OCI-LY7 (cell line): ENCODE data around the gene TUBA1A. TPM values are rescaled to one million over a fixed set of nuclear protein-coding genes. Genes with fewer than 3 reads are reported as not detected.

Experiments used
- Bru-seq: library from RNA; stranded (reverse); fragments of 400-500 nt; gene quantifications from one replicate; lab custom pipeline; 2021; lab: Mats Ljungman, UMichigan
- BruChase-seq, 2 experiments: library from RNA; stranded (reverse); fragments of 400-500 nt; gene quantifications; one replicate each; lab custom pipeline; 2021; lab: Mats Ljungman, UMichigan
- BruUV-seq: library from RNA; stranded (reverse); fragments of 400-500 nt; replicated peaks from 2 replicates; lab custom pipeline; 2021; lab: Mats Ljungman, UMichigan
- CTCF ChIA-PET: fragments of 300-600 bp; sonication (Branson Sonifier 250); formaldehyde crosslinking; loops from one replicate; lab custom pipeline; 2022; ENCODE audit warnings: antibody characterized with exemption; ENCODE audit not compliant: unreplicated experiment; lab: Charles Lee
- POLR2A ChIA-PET: fragments of 300-600 bp; sonication (Branson Sonifier 250); formaldehyde crosslinking; loops from one replicate; lab custom pipeline; 2022; ENCODE audit warnings: antibody characterized with exemption; lab: Charles Lee
- DNase-seq: peaks from one replicate; pipeline ENCODE4 v3.0.0-alpha.2; 2015; ENCODE audit warnings: low spot score
- H2AFZ ChIP-seq: fragments of 200-600 bp; sonication (generic), shearing (Covaris generic); 2 replicates; pipeline ENCODE4 v1.6.1; 2014; ENCODE audit warnings: mild to moderate bottlenecking, antibody characterized with exemption, low read length, moderate library complexity
- H3K27ac ChIP-seq: fragments of 200-600 bp; sonication (generic); 2 replicates; pipeline ENCODE4 v1.5.1; 2014; ENCODE audit warnings: mixed run types, low read depth, mild to moderate bottlenecking, moderate library complexity, low read length, inconsistent platforms; ENCODE audit not compliant: poor library complexity, severe bottlenecking
- H3K36me3 ChIP-seq: fragments of 200-600 bp; sonication (generic); 2 replicates; pipeline ENCODE4 v1.6.1; 2014; ENCODE audit warnings: mild to moderate bottlenecking, antibody characterized with exemption, low read length, moderate library complexity, mixed read lengths; ENCODE audit not compliant: insufficient read depth
- H3K4me1 ChIP-seq: fragments of 200-600 bp; sonication (generic); 2 replicates; pipeline ENCODE4 v1.5.1; 2014; ENCODE audit warnings: mild to moderate bottlenecking, low read length; ENCODE audit not compliant: insufficient read depth, poor library complexity, severe bottlenecking
- H3K4me2 ChIP-seq: fragments of 200-600 bp; sonication (generic); 2 replicates; pipeline ENCODE4 v1.6.1; 2014; ENCODE audit warnings: mild to moderate bottlenecking, low read length
- H3K4me3 ChIP-seq: fragments of 200-600 bp; sonication (generic); 2 replicates; pipeline ENCODE4 v1.5.1; 2014; ENCODE audit warnings: mild to moderate bottlenecking, low read depth, low read length; ENCODE audit not compliant: poor library complexity, severe bottlenecking
- H3K79me2 ChIP-seq: fragments of 200-600 bp; sonication (generic); 2 replicates; pipeline ENCODE4 v1.6.1; 2016; ENCODE audit warnings: low read depth, mild to moderate bottlenecking, low read length, moderate library complexity, mixed read lengths; ENCODE audit not compliant: insufficient read depth
- H3K9me2 ChIP-seq: fragments of 200-600 bp; sonication (generic); 2 replicates; pipeline ENCODE4 v1.6.1; 2016; ENCODE audit warnings: mild to moderate bottlenecking, low read length, mixed read lengths; ENCODE audit not compliant: insufficient read depth
- H3K9me3 ChIP-seq: fragments of 200-600 bp; sonication (generic); 2 replicates; pipeline ENCODE4 v1.6.1; 2014; ENCODE audit warnings: mild to moderate bottlenecking, mixed run types, low read length, mixed read lengths
- H4K20me1 ChIP-seq: fragments of 200-600 bp; sonication (generic); 2 replicates; pipeline ENCODE4 v1.6.1; 2014; ENCODE audit warnings: mild to moderate bottlenecking, antibody characterized with exemption, low read length, moderate library complexity, mixed read lengths; ENCODE audit not compliant: insufficient read depth
- CTCF ChIP-seq: fragments of 200-600 bp; sonication (generic); conservative IDR thresholded peaks from 2 replicates; pipeline ENCODE4 v1.5.1; 2014; ENCODE audit warnings: mild to moderate bottlenecking, antibody characterized with exemption, low read length, moderate library complexity, mixed read lengths
- EZH2phosphoT487 ChIP-seq: fragments of 200-600 bp; sonication (generic); IDR thresholded peaks from 2 replicates; pipeline ENCODE4 v1.6.1; 2018; ENCODE audit warnings: low read depth, borderline replicate concordance, mild to moderate bottlenecking, mixed run types, antibody characterized with exemption, low read length, moderate library complexity, mixed read lengths
- intact Hi-C: fragments of 100-400 bp; cut with micrococcal nuclease; formaldehyde crosslinking; loops from one replicate; pipeline ENCODE4 v1.10.0; 2022; ENCODE audit not compliant: unreplicated experiment
- long read RNA-seq: library from polyadenylated mRNA; stranded (forward); transcript quantifications from one replicate; pipeline ENCODE4 v2.0.0, GENCODE V29; 2022
- total RNA-seq, 2 experiments: library from RNA; depleted of rRNA in 1 of 2; stranded (reverse); fragments of >200 nt in 1 of 2; shearing (Covaris generic) in 1 of 2; gene quantifications; 2 replicates each; pipeline ENCODE4 v1.2.3, GENCODE V29; 2014 to 2022

The TUBA1A gene
- 189 and 214 TPM in 2 replicates for total RNA-seq (2014; rRNA removed; shearing (Covaris generic))
- total RNA-seq (2022): 136 and 159 TPM in 2 replicates
- Bru-seq, nascent RNA: percentile 76 among the genes with signal in this experiment
- BruChase-seq, experiment 1, labeled RNA remaining after a 6-hour chase: percentile 96 among the genes with signal in this experiment
- percentile 86 among the genes with signal in this experiment for BruChase-seq, experiment 2, labeled RNA remaining after a 2-hour chase
- long read RNA-seq, transcript TUBA1A-207 (3 exons, 1,384 nt): minor isoform, 8 of 591 reads
- long read RNA-seq, transcript TUBA1A-202 (4 exons, 1,915 nt): major isoform, 545 of 591 reads
- long read RNA-seq, partial matches to known transcripts: 4 of 591 reads
- long read RNA-seq, other reads (novel, unspliced or antisense): 30 of 591 reads

GRCh38 chr12:49188916-49189367 is at the start of gene TUBA1A:
Gene TUBA1A, minus strand, starts transcription at chr12:49189080. Its CDS starts 101 bp downstream, at chr12:49188979.
- peaks cover 19% of the 10 kb centered on the region for H3K4me1 ChIP-seq
- intact Hi-C loops: loop anchor here (1.0 to 5.0 kb wide), 5 partner anchors 45 to 158 kb away; partner anchors contain the start of genes DNAJC22, LMBR1L and TUBA1C
- peaks cover 15% of the 10 kb centered on the region for H3K36me3 ChIP-seq
- peaks cover 9% of the 10 kb centered on the region; the same call in 1 of the 2 replicates for H3K79me2 ChIP-seq
- peak within 1 kb of the TSS; percentile 74 for H3K4me2 ChIP-seq
- peak within 1 kb of the TSS; percentile 84 for H3K4me3 ChIP-seq
- TF ChIP-seq EZH2phosphoT487 (no peak), CTCF (no peak)
- ChIA-PET CTCF (interaction anchor here (0.6 to 2.7 kb wide), 2 partner anchors 51 to 57 kb away, joined by 3 to 14 read pairs; partner anchors contain the start of gene TUBA1B), POLR2A (interaction anchor here (0.5 to 3.2 kb wide), 21 partner anchors 12 to 1033 kb away, joined by 3 to 24 read pairs (median 4); partner anchors contain the start of genes LMBR1L, PRKAG1, RHEBL1 and TUBA1B)
- no peaks in the 10 kb centered on the region for H3K9me2 ChIP-seq
- peak; percentile 99 for DNase-seq
- no TSS peak for BruUV-seq
- peaks cover 5% of the 10 kb centered on the region; the same call in 1 of the 2 replicates for H4K20me1 ChIP-seq
- H2AFZ ChIP-seq: peak within 1 kb of the TSS; percentile 95
- peak within 1 kb of the TSS; percentile 88 for H3K27ac ChIP-seq
- no peaks in the 10 kb centered on the region for H3K9me3 ChIP-seq

- no peak for TF ChIP-seq CTCF
- TF ChIP-seq EZH2phosphoT487: no peak
- H3K27ac ChIP-seq: no peak overlapping the region
- H3K4me3 ChIP-seq: no peak overlapping the region
- H4K20me1 ChIP-seq: no peaks in the 10 kb centered on the region
- no peak overlapping the region for H2AFZ ChIP-seq
- H3K4me2 ChIP-seq: no peak overlapping the region
- H3K9me3 ChIP-seq: no peaks in the 10 kb centered on the region
- no TSS peak for BruUV-seq
- ChIA-PET CTCF (interaction anchor here (0.6 kb wide), 1 partner anchor 122 kb away, joined by 4 read pairs; no protein-coding TSS in a partner anchor), POLR2A (interaction anchor here (0.5 to 1.6 kb wide), 4 partner anchors 24 to 110 kb away, joined by 3 to 5 read pairs (median 4); no protein-coding TSS in a partner anchor)
- DNase-seq: no peak
- H3K36me3 ChIP-seq: no peaks in the 10 kb centered on the region
- peaks cover 4% of the 10 kb centered on the region for H3K4me1 ChIP-seq
- no peaks in the 10 kb centered on the region for H3K9me2 ChIP-seq
- H3K79me2 ChIP-seq: no peaks in the 10 kb centered on the region
- intact Hi-C loops: no loop called here
Observed at GRCh38 chr12:49236423-49236822, 47.5 kb upstream of the TUBA1A start.
